HepG2 (cell line): ENCODE results near the gene GFY. TPM values are rescaled to one million over a fixed set of nuclear protein-coding genes. Genes with fewer than 3 reads are reported as not detected.
"Not testable (repeated sequence)": the region's sequence is repeated elsewhere in the genome, so short reads cannot be mapped to it uniquely, and the experiment has no call there.

Experiments
- ATAC-seq: fragments of 200-7000 bp; cut with Tn5 transposase; 3 replicates; pipeline ENCODE4 v1.9.1; 2020; ENCODE audit warnings: mild to moderate bottlenecking, moderate library complexity
- BruUV-seq: library from RNA; stranded (reverse); fragments of 400-500 nt; replicated peaks from 2 replicates; lab custom pipeline; 2021; lab: Mats Ljungman, UMichigan
- CTCF ChIA-PET: fragments of 300-600 bp; formaldehyde crosslinking; extraction: SDS; loops from one replicate; lab custom pipeline; 2021; ENCODE audit warnings: low total read pairs, inconsistent platforms, low intra/inter-chr PET ratio; lab: Yijun Ruan, JAX
- POLR2A ChIA-PET: fragments of 350-600 bp; sonication (Branson Sonifier 250); formaldehyde crosslinking; loops from one replicate; lab custom pipeline; 2020; ENCODE audit warnings: antibody characterized with exemption, inconsistent platforms; lab: Yijun Ruan, JAX
- DNase-seq: peaks from one replicate; pipeline ENCODE4 v3.0.0-alpha.2; 2015; ENCODE audit warnings: low spot score
- FAIRE-seq: peaks from 3 replicates; lab custom pipeline; 2011; peaks lifted over from hg19 to GRCh38; lab: Jason Lieb, UNC
- H2AFZ ChIP-seq: one replicate; pipeline ENCODE4 v1.6.1; 2011; ENCODE audit warnings: low read length, inconsistent platforms
- H3K27ac ChIP-seq: fragments of 300-600 bp; 3 replicates; pipeline ENCODE4 v1.8.0; 2011; ENCODE audit warnings: mixed run types, mild to moderate bottlenecking, mixed read lengths, low read length, inconsistent platforms; ENCODE audit not compliant: insufficient read depth; ENCODE audit errors: extremely low read length
- H3K27me3 ChIP-seq, 2 experiments: fragments of 200-600 bp in 1 of 2; 2 replicates in 1 of 2; 3 replicates in 1 of 2; pipeline versions ENCODE4 v1.6.0 to v1.8.0; 2011; ENCODE audit warnings: low read length in 2 of 2, mild to moderate bottlenecking in 2 of 2, moderate library complexity in 2 of 2, inconsistent platforms in 1 of 2; ENCODE audit not compliant: insufficient read depth in 2 of 2, control insufficient read depth in 1 of 2
- H3K36me3 ChIP-seq, 2 experiments: fragments of 200-600 bp in 1 of 2; replicated peaks in 1 of 2; 2 replicates in 1 of 2; 3 replicates in 1 of 2; pipeline versions ENCODE4 v1.5.1 to v1.8.0; 2011; ENCODE audit warnings: low read length in 2 of 2, inconsistent platforms in 1 of 2; ENCODE audit not compliant: insufficient read depth in 2 of 2, control insufficient read depth in 1 of 2
- H3K4me1 ChIP-seq: 2 replicates; pipeline ENCODE4 v1.5.1; 2012; ENCODE audit warnings: low read length, inconsistent platforms; ENCODE audit not compliant: insufficient read depth
- H3K4me2 ChIP-seq: 2 replicates; pipeline ENCODE4 v1.6.0; 2011; ENCODE audit warnings: low read depth, low read length, inconsistent platforms
- H3K4me3 ChIP-seq, 3 experiments: fragments of 200-600 bp in 1 of 3; sonication (generic), shearing (Covaris generic) in 1 of 3; replicated peaks in 1 of 3; 2 replicates each; pipeline ENCODE4 v1.5.1; 2011 to 2016; ENCODE audit warnings: low read length in 3 of 3, inconsistent platforms in 2 of 3, low read depth in 2 of 3, mild to moderate bottlenecking in 2 of 3, control low read depth in 1 of 3, mixed read lengths in 1 of 3; ENCODE audit not compliant: insufficient read depth in 1 of 3
- H3K79me2 ChIP-seq: one replicate; pipeline ENCODE4 v1.6.1; 2011; ENCODE audit warnings: low read length, inconsistent platforms; ENCODE audit not compliant: insufficient read depth
- H3K9ac ChIP-seq: 2 replicates; pipeline ENCODE4 v1.6.0; 2011; ENCODE audit warnings: mild to moderate bottlenecking, low read depth, low read length, inconsistent platforms; ENCODE audit not compliant: insufficient read depth
- H3K9me3 ChIP-seq: 2 replicates; pipeline ENCODE4 v1.5.1; 2012; ENCODE audit warnings: mild to moderate bottlenecking, low read length
- H4K20me1 ChIP-seq: 2 replicates; pipeline ENCODE4 v1.6.0; 2011; ENCODE audit warnings: inconsistent platforms, mild to moderate bottlenecking, low read length, moderate library complexity; ENCODE audit not compliant: insufficient read depth
- ASH2L ChIP-seq: fragments of 300-600, 200-600 bp; sonication (generic); IDR thresholded peaks from 2 replicates; pipeline ENCODE4 v1.7.0; 2017; ENCODE audit warnings: low read depth, mild to moderate bottlenecking, moderate library complexity, mixed read lengths, low read length; ENCODE audit not compliant: insufficient read length
- ATF1 ChIP-seq: IDR thresholded peaks from 2 replicates; pipeline ENCODE4 v1.6.1; 2016; ENCODE audit warnings: mild to moderate bottlenecking, control low read depth
- CREB1 ChIP-seq, 2 experiments: fragments of 450-650 bp in 1 of 2; IDR thresholded peaks; 2 replicates each; pipeline ENCODE4 v1.6.1; 2016 to 2017; ENCODE audit warnings: control low read depth in 1 of 2, mild to moderate bottlenecking in 1 of 2, missing compliant biosample characterization in 1 of 2, missing genetic modification characterization in 1 of 2
- KLF12 ChIP-seq: sonication (generic); formaldehyde crosslinking; IDR thresholded peaks from 2 replicates; pipeline ENCODE4 v1.4.0; 2020; ENCODE audit warnings: missing genetic modification reagents, borderline replicate concordance
- KMT2B ChIP-seq: IDR thresholded peaks from 2 replicates; pipeline ENCODE4 v1.6.1; 2016; ENCODE audit warnings: missing genetic modification reagents, missing compliant biosample characterization
- MAF1 ChIP-seq: sonication (generic); formaldehyde crosslinking; IDR thresholded peaks from 2 replicates; pipeline ENCODE4 v1.5.0; 2020; ENCODE audit warnings: missing genetic modification reagents, borderline replicate concordance
- MXI1 ChIP-seq: IDR thresholded peaks from 3 replicates; pipeline ENCODE4 v1.6.1; 2012; ENCODE audit warnings: low read depth, low read length, inconsistent platforms, borderline replicate concordance
- ONECUT2 ChIP-seq: sonication (generic); formaldehyde crosslinking; IDR thresholded peaks from 2 replicates; pipeline ENCODE4 v1.4.0; 2020; ENCODE audit warnings: missing genetic modification reagents
- SYNCRIP ChIP-seq: fragments of 200-400 bp; formaldehyde crosslinking; IDR thresholded peaks from 2 replicates; pipeline ENCODE4 v1.6.1; 2018; ENCODE audit warnings: mild to moderate bottlenecking, low read depth, low read length; ENCODE audit not compliant: insufficient read depth
- ZFP36 ChIP-seq: fragments of 150-350 bp; IDR thresholded peaks from 2 replicates; pipeline ENCODE4 v1.6.1; 2018; ENCODE audit warnings: borderline replicate concordance, low read length, low read depth; ENCODE audit not compliant: partially characterized antibody
- ZNF121 ChIP-seq: sonication (generic); formaldehyde crosslinking; IDR thresholded peaks from 2 replicates; pipeline ENCODE4 v1.5.0; 2020; ENCODE audit warnings: mild to moderate bottlenecking, missing genetic modification reagents
- ZNF350 ChIP-seq: sonication (generic); formaldehyde crosslinking; IDR thresholded peaks from 2 replicates; pipeline ENCODE4 v1.4.0; 2020; ENCODE audit warnings: mild to moderate bottlenecking, low read depth, missing genetic modification reagents, borderline replicate concordance
- ZNF547 ChIP-seq: sonication (generic); formaldehyde crosslinking; IDR thresholded peaks from 2 replicates; pipeline ENCODE4 v1.5.1; 2020; ENCODE audit warnings: mild to moderate bottlenecking, missing genetic modification reagents
- ZNF605 ChIP-seq: sonication (generic); formaldehyde crosslinking; IDR thresholded peaks from 2 replicates; pipeline ENCODE4 v1.8.0; 2022; ENCODE audit warnings: mild to moderate bottlenecking, missing genetic modification reagents
- ZNF772 ChIP-seq: sonication (generic); formaldehyde crosslinking; IDR thresholded peaks from 2 replicates; pipeline ENCODE4 v1.5.0; 2020; ENCODE audit warnings: mild to moderate bottlenecking, missing genetic modification reagents
- WGBS: methylation state at CpG from one replicate; pipeline ENCODE4 v1.1.6; 2017; ENCODE audit warnings: low lambda C conversion rate; 5-methylcytosine and 5-hydroxymethylcytosine counted together
- in situ Hi-C: cut with HindIII; loops from 2 replicates; pipeline ENCODE4 v1.10.0; 2017; ENCODE audit warnings: low pct_unique_long_range_greater_than_20kb; ENCODE audit not compliant: extremely low pct_ligation_motif_present
- intact Hi-C: fragments of 100-400 bp; cut with micrococcal nuclease; formaldehyde crosslinking; loops from one replicate; pipeline ENCODE4 v1.10.0; 2022; ENCODE audit not compliant: unreplicated experiment
- polyA plus RNA-seq, 8 experiments: library from polyadenylated mRNA; depleted of rRNA in 3 of 8; stranded (reverse) in 7 of 8; unstranded in 1 of 8; fragments of >200 nt; fragmentation: Illumina TruSeq in 4 of 8; extraction: Trizol in 4 of 8; gene quantifications; 2 replicates each; pipeline versions ENCODE4 v1.2.1 to v1.2.3, GENCODE V29; 2011 to 2016; ENCODE audit warnings: low read depth in 4 of 8, missing spikeins in 1 of 8, mixed read lengths in 1 of 8; ENCODE audit not compliant: insufficient read depth in 1 of 8
- total RNA-seq, 5 experiments: library from RNA; depleted of rRNA; stranded (reverse); fragments of >200 nt; fragmentation: Illumina TruSeq; extraction: Trizol; gene quantifications; 2 replicates each; pipeline ENCODE4 v1.2.3, GENCODE V29; 2016; ENCODE audit warnings: low read depth in 1 of 5
- TF ChIP-seq, protein P1 (sequence below): sonication (generic); formaldehyde crosslinking; IDR thresholded peaks from 2 replicates; pipeline ENCODE4 v1.8.0; 2022; ENCODE audit warnings: mild to moderate bottlenecking, missing genetic modification reagents; ENCODE audit not compliant: insufficient replicate concordance

Gene GFY
- total and polyA plus RNA-seq, 2 of the 13 experiments (the other 11 are each of a cell fraction or from before 2014, with no cell fraction given), result not detected

GRCh38 chr19:49473501-49473867 lies 48.3 kb downstream of the GFY start:
- 39% methylated on average over 2 of the region's 9 CpGs for WGBS
- H3K27ac ChIP-seq, H3K27me3 ChIP-seq, FAIRE-seq, H3K79me2 ChIP-seq, in situ Hi-C loops, H3K9me3 ChIP-seq, H4K20me1 ChIP-seq, BruUV-seq, DNase-seq, H3K36me3 ChIP-seq, ATAC-seq, intact Hi-C loops: not testable (repeated sequence)
- H3K4me2 ChIP-seq, result peak overlapping the region; percentile 99
- H3K9ac ChIP-seq, result peak overlapping the region; percentile 63
- peak overlapping the region; percentile 78 to 99 (median 78) for H3K4me3 ChIP-seq
- POLR2A ChIA-PET, result interaction anchor here (1.4 to 2.2 kb wide), 3 partner anchors 20 to 22 kb away, joined by 7 to 12 read pairs (median 8); partner anchors contain the start of genes ALDH16A1 and PIH1D1
- H3K4me1 ChIP-seq, result peaks cover 34% of the 10 kb centered on the region
- CTCF ChIA-PET, result interaction anchor here (1.7 to 2.1 kb wide), 2 partner anchors 73 to 97 kb away, joined by 9 to 12 read pairs; no protein-coding TSS in a partner anchor
- peak overlapping the region; percentile 84 for H2AFZ ChIP-seq
- TF ChIP-seq ZNF121 (CRISPR knock-in tag) (peak; percentile 81), ZNF547 (CRISPR knock-in tag) (0 out of 2 replicates have a peak, but pooled peaks have one; percentile 21), ZNF605 (0 out of 2 replicates have a peak, but pooled peaks have one; percentile 12)

GRCh38 chr19:49473868-49474541 lies 48.8 kb downstream of the GFY start, which contains the start of gene FLT3LG:
Gene FLT3LG, plus strand, starts transcription at chr19:49474215. Its CDS starts 425 bp downstream, at chr19:49474640.
- H3K4me3 ChIP-seq, result peak within 1 kb of the TSS; percentile 78 to 99 (median 78)
- H3K36me3 ChIP-seq, result 0 out of 5 replicates have a peak, but pooled peaks cover 0 to 2% of the 10 kb centered on the region in 2 experiments
- H3K4me1 ChIP-seq, result peaks cover 34% of the 10 kb centered on the region
- ATAC-seq, result peak; percentile 70
- FAIRE-seq, result peak; percentile 34
- ChIA-PET CTCF (interaction anchor here (1.7 to 2.1 kb wide), 2 partner anchors 73 to 96 kb away, joined by 9 to 12 read pairs; no protein-coding TSS in a partner anchor), POLR2A (interaction anchor here (1.4 to 2.2 kb wide), 3 partner anchors 21 to 22 kb away, joined by 7 to 12 read pairs (median 8); partner anchors contain the start of genes ALDH16A1 and PIH1D1)
- H2AFZ ChIP-seq, result peak within 1 kb of the TSS; percentile 84
- H3K79me2 ChIP-seq, result no peaks in the 10 kb centered on the region
- BruUV-seq, result no TSS peak
- H3K4me2 ChIP-seq, result peak within 1 kb of the TSS; percentile 99
- H3K27me3 ChIP-seq, result no peaks in the 10 kb centered on the region; a peak in 1 of 5 replicates
- in situ Hi-C loops, result no loop called here
- H4K20me1 ChIP-seq, result no peaks in the 10 kb centered on the region
- intact Hi-C loops, result no loop called here
- peak within 1 kb of the TSS; percentile 63 for H3K9ac ChIP-seq
- no peak within 1 kb of the TSS for H3K27ac ChIP-seq
- H3K9me3 ChIP-seq, result no peaks in the 10 kb centered on the region
- WGBS, result 4% methylated on average over 16 of the region's 33 CpGs
- peak; percentile 46 for DNase-seq
- TF ChIP-seq ATF1 (no peak), KLF12 (CRISPR knock-in tag) (no peak), ZFP36 (no peak), SYNCRIP (no peak), CREB1 (IDR thresholded peaks at IDR 0.05) (no peak), CREB1 (CRISPR knock-in tag; IDR thresholded peaks at IDR 0.05) (no peak), KMT2B (CRISPR knock-in tag) (no peak), MAF1 (CRISPR knock-in tag) (no peak), ZNF772 (CRISPR knock-in tag) (no peak), ONECUT2 (CRISPR knock-in tag) (no peak), MXI1 (peak; percentile 59; the same call in 1 of the 3 replicates), ZNF350 (CRISPR knock-in tag) (0 out of 2 replicates have a peak, but pooled peaks have one; percentile 51), ASH2L (peak; percentile 59)
- TF ChIP-seq, protein P1, sequence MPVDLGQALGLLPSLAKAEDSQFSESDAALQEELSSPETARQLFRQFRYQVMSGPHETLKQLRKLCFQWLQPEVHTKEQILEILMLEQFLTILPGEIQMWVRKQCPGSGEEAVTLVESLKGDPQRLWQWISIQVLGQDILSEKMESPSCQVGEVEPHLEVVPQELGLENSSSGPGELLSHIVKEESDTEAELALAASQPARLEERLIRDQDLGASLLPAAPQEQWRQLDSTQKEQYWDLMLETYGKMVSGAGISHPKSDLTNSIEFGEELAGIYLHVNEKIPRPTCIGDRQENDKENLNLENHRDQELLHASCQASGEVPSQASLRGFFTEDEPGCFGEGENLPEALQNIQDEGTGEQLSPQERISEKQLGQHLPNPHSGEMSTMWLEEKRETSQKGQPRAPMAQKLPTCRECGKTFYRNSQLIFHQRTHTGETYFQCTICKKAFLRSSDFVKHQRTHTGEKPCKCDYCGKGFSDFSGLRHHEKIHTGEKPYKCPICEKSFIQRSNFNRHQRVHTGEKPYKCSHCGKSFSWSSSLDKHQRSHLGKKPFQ (CRISPR knock-in tag), result no peak
